ENCODE measurements around the gene ASIC1. TPM values are rescaled to one million over a fixed set of nuclear protein-coding genes. Genes with fewer than 3 reads are reported as not detected.

ASIC1 gene
- total and polyA plus RNA-seq, 2 donors from 2014 or later = 0.99 to 1.6 TPM

DNA sequence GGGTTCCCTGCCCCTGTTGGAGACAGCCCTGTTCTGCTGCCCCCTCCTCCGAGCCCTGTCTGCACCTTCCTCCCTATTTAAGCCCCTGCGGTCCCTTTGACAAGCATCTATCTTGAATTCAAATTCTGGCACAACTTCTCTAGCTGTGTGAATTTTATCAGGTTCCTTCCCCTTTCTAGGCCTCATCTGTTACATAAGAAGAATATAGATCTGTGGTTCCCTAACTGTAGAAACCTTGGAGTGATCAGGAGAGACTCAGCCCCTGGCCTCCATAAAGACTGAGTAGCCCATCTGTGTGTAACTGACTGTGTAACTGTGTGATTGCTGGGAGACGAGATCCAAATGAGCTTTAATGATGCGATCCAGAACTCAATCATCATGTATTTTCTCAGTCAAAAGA lies 19.1 kb upstream of the ASIC1 start:
- TF ChIP-seq, protein P1, sequence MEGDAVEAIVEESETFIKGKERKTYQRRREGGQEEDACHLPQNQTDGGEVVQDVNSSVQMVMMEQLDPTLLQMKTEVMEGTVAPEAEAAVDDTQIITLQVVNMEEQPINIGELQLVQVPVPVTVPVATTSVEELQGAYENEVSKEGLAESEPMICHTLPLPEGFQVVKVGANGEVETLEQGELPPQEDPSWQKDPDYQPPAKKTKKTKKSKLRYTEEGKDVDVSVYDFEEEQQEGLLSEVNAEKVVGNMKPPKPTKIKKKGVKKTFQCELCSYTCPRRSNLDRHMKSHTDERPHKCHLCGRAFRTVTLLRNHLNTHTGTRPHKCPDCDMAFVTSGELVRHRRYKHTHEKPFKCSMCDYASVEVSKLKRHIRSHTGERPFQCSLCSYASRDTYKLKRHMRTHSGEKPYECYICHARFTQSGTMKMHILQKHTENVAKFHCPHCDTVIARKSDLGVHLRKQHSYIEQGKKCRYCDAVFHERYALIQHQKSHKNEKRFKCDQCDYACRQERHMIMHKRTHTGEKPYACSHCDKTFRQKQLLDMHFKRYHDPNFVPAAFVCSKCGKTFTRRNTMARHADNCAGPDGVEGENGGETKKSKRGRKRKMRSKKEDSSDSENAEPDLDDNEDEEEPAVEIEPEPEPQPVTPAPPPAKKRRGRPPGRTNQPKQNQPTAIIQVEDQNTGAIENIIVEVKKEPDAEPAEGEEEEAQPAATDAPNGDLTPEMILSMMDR (IDR thresholded peaks at IDR 0.05; ENCODE audit: borderline replicate concordance, extremely low read depth, insufficient read depth) = no peak
- Histone ChIP-seq H3K9ac (ENCODE audit: low read length in 3 of 3) (no peak overlapping the region), H3K9me3 (ENCODE audit: control insufficient read depth in 2 of 3, insufficient read depth in 1 of 3, low read length in 3 of 3) (no peaks in the 10 kb centered on the region), H3K27me3 (ENCODE audit: control insufficient read depth, insufficient read depth, low read length) (no peaks in the 10 kb centered on the region), H3K36me3 (ENCODE audit: control insufficient read depth in 2 of 3, insufficient read depth in 3 of 3, low read length in 3 of 3) (no peaks in the 10 kb centered on the region), H3K4me1 (ENCODE audit: control insufficient read depth in 2 of 3, insufficient read depth in 2 of 3, low read depth in 1 of 3, low read length in 3 of 3) (no peaks in the 10 kb centered on the region), H3K27ac (ENCODE audit: low read depth in 2 of 2, low read length in 2 of 2) (no peak overlapping the region), H3K4me3 (ENCODE audit: low read length in 3 of 3) (no peak overlapping the region)
- DNase-seq = no peak
- intact Hi-C loops (cut with DNase I) = no loop called here
- FAIRE-seq = no peak

DNA sequence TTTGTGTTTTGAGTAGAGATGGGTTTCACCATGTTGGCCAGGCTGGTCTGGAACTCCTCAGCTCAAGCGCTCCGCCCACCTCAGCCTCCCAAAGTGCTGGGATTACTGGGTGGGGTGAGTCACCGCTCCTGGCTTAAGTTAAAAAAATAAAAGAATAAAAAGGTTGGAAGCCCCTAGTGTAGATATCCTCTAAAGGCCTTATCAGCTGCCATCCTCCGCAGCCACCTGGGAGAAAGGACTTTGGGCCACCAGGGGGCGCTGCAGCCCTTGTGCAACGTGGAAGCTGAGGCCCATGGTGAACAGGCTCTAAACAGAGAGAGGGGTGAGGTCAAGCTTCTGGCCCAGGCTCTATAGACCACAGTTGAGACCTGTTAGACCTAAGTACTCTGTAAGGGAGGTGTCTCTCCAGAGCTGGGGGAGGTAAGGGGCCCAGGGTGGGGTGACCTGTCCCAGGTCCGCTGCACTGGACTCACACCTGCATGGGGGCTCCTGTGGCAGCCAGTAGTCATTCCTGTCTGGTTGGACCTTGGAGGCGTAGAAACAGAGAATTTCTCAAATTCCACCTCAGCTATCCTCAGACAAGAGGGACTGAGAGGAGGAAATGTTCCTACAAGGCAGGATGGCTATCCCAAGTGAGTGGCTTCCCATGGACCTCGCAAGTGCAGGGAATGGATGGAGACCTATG lies 18.1 kb upstream of the ASIC1 start:
- Histone ChIP-seq H3K4me1 (ENCODE audit: control insufficient read depth in 2 of 3, insufficient read depth in 2 of 3, low read depth in 1 of 3, low read length in 3 of 3) (no peaks in the 10 kb centered on the region), H3K27me3 (ENCODE audit: control insufficient read depth, insufficient read depth, low read length) (no peaks in the 10 kb centered on the region), H3K36me3 (ENCODE audit: control insufficient read depth in 2 of 3, insufficient read depth in 3 of 3, low read length in 3 of 3) (no peaks in the 10 kb centered on the region), H3K27ac (ENCODE audit: low read depth in 2 of 2, low read length in 2 of 2) (no peak overlapping the region), H3K9me3 (ENCODE audit: control insufficient read depth in 2 of 3, insufficient read depth in 1 of 3, low read length in 3 of 3) (no peaks in the 10 kb centered on the region), H3K9ac (ENCODE audit: low read length in 3 of 3) (no peak overlapping the region), H3K4me3 (ENCODE audit: low read length in 3 of 3) (no peak overlapping the region)
- intact Hi-C loops (cut with DNase I) = no loop called here
- no peak for FAIRE-seq
- DNase-seq = peak; percentile 83 to 90 (median 90)
- TF ChIP-seq, protein P1 (IDR thresholded peaks at IDR 0.05; ENCODE audit: borderline replicate concordance, extremely low read depth, insufficient read depth) = peak; percentile 84

DNA sequence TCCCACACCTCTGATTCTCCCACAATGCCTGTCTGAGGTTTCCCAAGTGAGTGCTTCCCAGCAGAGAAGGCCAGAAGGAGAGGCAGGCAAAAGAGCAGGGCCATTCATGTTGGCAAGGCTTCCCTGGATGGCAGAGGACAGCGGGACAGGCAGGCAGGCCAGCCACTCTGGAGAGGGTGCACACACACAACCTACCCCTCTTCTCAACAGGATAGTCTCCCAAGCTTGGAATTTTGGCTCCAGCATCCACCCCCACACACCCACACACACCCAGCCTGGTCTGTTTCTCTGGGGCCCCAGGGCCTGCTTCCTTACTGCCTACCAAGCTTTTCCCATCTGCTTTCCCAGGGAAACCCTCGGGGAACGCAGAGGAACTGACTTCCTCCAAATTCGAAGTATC lies 16.7 kb upstream of the ASIC1 start:
- Histone ChIP-seq H3K27me3 (ENCODE audit: control insufficient read depth, insufficient read depth, low read length) (no peaks in the 10 kb centered on the region), H3K27ac (ENCODE audit: low read depth in 2 of 2, low read length in 2 of 2) (no peak overlapping the region), H3K36me3 (ENCODE audit: control insufficient read depth in 2 of 3, insufficient read depth in 3 of 3, low read length in 3 of 3) (no peaks in the 10 kb centered on the region), H3K4me1 (ENCODE audit: control insufficient read depth in 2 of 3, insufficient read depth in 2 of 3, low read depth in 1 of 3, low read length in 3 of 3) (no peaks in the 10 kb centered on the region), H3K9ac (ENCODE audit: low read length in 3 of 3) (no peak overlapping the region), H3K4me3 (ENCODE audit: low read length in 3 of 3) (no peak overlapping the region), H3K9me3 (ENCODE audit: control insufficient read depth in 2 of 3, insufficient read depth in 1 of 3, low read length in 3 of 3) (no peaks in the 10 kb centered on the region)
- DNase-seq = no peak
- FAIRE-seq = no peak
- TF ChIP-seq, protein P1 (IDR thresholded peaks at IDR 0.05; ENCODE audit: borderline replicate concordance, extremely low read depth, insufficient read depth) = no peak
- intact Hi-C loops (cut with DNase I) = no loop called here
